ENCODE data around the gene CST11. TPM values are rescaled to one million over a fixed set of nuclear protein-coding genes. Genes with fewer than 3 reads are reported as not detected.

Gene CST11
- total RNA-seq, 1 donor: not detected

DNA sequence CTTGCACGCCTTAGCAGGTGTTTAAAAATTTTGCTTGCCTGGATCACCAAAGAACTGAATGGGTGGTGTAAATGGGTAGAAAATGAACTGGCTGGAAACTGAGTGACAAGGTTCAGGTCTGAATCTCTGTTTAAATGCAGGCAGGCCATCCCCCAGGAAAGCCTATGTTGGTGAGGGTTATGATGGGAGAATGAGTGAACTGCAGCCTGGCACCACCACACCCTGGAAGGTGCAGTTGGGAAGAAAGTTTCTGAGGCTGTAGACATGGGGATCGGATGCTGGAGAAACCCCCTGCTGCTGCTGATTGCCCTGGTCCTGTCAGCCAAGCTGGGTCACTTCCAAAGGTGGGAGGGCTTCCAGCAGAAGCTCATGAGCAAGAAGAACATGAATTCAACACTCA, 12.7 kb downstream of the CST11 start:
- Histone ChIP-seq H3K27me3 (ENCODE audit: insufficient read depth, low read length) (no peaks in the 10 kb centered on the region), H4K20me1 (ENCODE audit: insufficient read depth, low read length) (no peaks in the 10 kb centered on the region), H3K79me2 (ENCODE audit: insufficient read depth, low read length) (no peaks in the 10 kb centered on the region), H2AFZ (ENCODE audit: low read length) (no peak overlapping the region), H3K9me3 (ENCODE audit: low read depth, low read length) (no peaks in the 10 kb centered on the region), H3K4me3 (ENCODE audit: insufficient read depth, low read length) (no peak overlapping the region), H3K4me2 (ENCODE audit: insufficient read depth, low read length) (no peak overlapping the region), H3K4me1 (ENCODE audit: insufficient read depth, low read length) (peaks cover 2% of the 10 kb centered on the region), H3K36me3 (ENCODE audit: insufficient read depth, low read length) (no peaks in the 10 kb centered on the region), H3K27ac (ENCODE audit: low read depth, low read length) (no peak overlapping the region)
- DNase-seq (ENCODE audit: insufficient read length, low spot score, missing footprints): no peak
- TF ChIP-seq, protein P1, sequence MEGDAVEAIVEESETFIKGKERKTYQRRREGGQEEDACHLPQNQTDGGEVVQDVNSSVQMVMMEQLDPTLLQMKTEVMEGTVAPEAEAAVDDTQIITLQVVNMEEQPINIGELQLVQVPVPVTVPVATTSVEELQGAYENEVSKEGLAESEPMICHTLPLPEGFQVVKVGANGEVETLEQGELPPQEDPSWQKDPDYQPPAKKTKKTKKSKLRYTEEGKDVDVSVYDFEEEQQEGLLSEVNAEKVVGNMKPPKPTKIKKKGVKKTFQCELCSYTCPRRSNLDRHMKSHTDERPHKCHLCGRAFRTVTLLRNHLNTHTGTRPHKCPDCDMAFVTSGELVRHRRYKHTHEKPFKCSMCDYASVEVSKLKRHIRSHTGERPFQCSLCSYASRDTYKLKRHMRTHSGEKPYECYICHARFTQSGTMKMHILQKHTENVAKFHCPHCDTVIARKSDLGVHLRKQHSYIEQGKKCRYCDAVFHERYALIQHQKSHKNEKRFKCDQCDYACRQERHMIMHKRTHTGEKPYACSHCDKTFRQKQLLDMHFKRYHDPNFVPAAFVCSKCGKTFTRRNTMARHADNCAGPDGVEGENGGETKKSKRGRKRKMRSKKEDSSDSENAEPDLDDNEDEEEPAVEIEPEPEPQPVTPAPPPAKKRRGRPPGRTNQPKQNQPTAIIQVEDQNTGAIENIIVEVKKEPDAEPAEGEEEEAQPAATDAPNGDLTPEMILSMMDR (IDR thresholded peaks at IDR 0.05; ENCODE audit: extremely low read depth, low read depth, low read length): no peak

DNA sequence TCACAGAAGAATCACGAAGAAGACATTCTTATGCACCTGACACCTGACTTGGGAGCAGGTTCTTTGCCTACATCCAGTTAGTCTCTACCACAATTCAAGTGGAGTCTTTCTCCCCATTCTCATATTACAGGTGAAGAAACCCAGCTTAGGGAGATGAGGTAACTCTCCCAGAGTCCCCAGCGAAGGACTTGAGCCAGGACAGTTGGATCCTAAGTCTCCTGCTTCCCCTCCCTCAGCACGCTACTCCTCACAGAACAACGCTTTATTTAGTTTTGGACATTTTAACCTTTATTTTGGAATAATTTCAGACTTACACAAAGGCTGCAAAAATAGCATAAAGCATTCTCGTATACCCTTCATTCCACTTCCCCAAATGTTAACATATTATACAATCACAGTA, 14.0 kb downstream of the CST11 start:
- Histone ChIP-seq H3K4me3 (ENCODE audit: insufficient read depth, low read length) (no peak overlapping the region), H4K20me1 (ENCODE audit: insufficient read depth, low read length) (no peaks in the 10 kb centered on the region), H3K27me3 (ENCODE audit: insufficient read depth, low read length) (no peaks in the 10 kb centered on the region), H3K4me2 (ENCODE audit: insufficient read depth, low read length) (no peak overlapping the region), H3K4me1 (ENCODE audit: insufficient read depth, low read length) (peaks cover 2% of the 10 kb centered on the region), H3K79me2 (ENCODE audit: insufficient read depth, low read length) (no peaks in the 10 kb centered on the region), H3K27ac (ENCODE audit: low read depth, low read length) (no peak overlapping the region), H3K36me3 (ENCODE audit: insufficient read depth, low read length) (no peaks in the 10 kb centered on the region), H3K9me3 (ENCODE audit: low read depth, low read length) (no peaks in the 10 kb centered on the region), H2AFZ (ENCODE audit: low read length) (no peak overlapping the region)
- TF ChIP-seq, protein P1 (IDR thresholded peaks at IDR 0.05; ENCODE audit: extremely low read depth, low read depth, low read length): no peak
- no peak for DNase-seq (ENCODE audit: insufficient read length, low spot score, missing footprints)

DNA sequence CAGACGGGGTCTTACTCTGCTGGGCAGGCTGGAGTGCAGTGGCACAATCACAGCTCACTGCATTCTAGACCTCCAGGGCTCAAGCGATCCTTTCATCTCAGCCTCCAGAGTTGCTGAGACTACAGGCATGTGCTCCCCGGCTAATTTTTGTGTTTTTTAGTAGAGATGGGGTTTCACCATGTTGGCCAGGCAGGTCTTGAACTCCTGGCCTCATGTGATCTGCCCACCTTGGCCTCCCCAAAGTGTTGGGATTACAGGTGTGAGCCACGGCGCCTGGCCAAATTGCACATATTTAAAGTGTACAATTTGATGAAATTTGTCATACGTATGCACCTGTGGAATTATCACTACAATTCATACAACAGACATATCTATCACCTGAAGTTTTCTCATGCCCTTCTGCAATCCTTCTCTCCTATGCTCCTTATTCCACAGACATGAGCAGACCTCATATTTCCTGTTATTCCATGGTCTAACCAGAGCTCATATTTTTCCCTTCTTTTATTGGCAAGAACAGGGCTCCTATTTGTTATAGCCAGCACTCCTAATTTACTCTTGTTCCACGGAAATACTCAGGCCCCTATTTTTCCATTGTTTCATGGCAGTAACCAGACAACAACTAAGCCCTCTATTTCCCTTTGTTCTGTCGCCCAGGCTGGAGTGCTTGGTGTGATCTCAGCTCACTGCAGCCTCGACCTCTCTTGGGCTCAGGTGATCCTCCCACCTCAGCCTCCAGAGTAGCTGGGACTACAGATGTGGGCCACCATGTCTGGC, 15.4 kb downstream of the CST11 start:
- Histone ChIP-seq H3K4me2 (ENCODE audit: insufficient read depth, low read length) (no peak overlapping the region), H3K4me3 (ENCODE audit: insufficient read depth, low read length) (no peak overlapping the region), H3K9me3 (ENCODE audit: low read depth, low read length) (no peaks in the 10 kb centered on the region), H3K36me3 (ENCODE audit: insufficient read depth, low read length) (no peaks in the 10 kb centered on the region), H3K79me2 (ENCODE audit: insufficient read depth, low read length) (no peaks in the 10 kb centered on the region), H3K4me1 (ENCODE audit: insufficient read depth, low read length) (peaks cover 2% of the 10 kb centered on the region), H3K27me3 (ENCODE audit: insufficient read depth, low read length) (no peaks in the 10 kb centered on the region), H4K20me1 (ENCODE audit: insufficient read depth, low read length) (no peaks in the 10 kb centered on the region), H3K27ac (ENCODE audit: low read depth, low read length) (no peak overlapping the region), H2AFZ (ENCODE audit: low read length) (no peak overlapping the region)
- TF ChIP-seq, protein P1 (IDR thresholded peaks at IDR 0.05; ENCODE audit: extremely low read depth, low read depth, low read length): no peak
- no peak for DNase-seq (ENCODE audit: insufficient read length, low spot score, missing footprints)

DNA sequence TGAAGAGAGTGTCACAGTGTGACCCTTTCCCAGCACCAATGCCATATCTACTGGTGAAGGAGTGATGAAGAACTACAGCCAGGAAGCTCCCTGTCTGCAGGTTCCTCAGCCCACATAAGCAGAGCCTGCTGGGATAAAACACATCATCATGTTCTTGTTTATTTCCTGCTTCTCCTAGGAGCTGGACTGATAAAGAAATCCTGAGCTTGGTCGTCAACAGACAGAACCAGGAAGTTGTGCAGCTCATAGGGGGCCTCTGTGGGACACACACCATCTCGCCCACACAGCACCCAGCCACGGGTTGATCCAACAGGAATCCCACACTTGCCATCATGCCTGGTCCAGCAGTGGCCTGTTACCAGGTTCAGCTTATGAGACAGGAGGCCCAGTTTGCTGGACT, 16.0 kb downstream of the CST11 start:
- no peaks in the 10 kb centered on the region for H3K79me2 ChIP-seq (ENCODE audit: insufficient read depth, low read length)
- no peaks in the 10 kb centered on the region for H4K20me1 ChIP-seq (ENCODE audit: insufficient read depth, low read length)
- H3K27ac ChIP-seq (ENCODE audit: low read depth, low read length): no peak overlapping the region
- no peak overlapping the region for H2AFZ ChIP-seq (ENCODE audit: low read length)
- no peaks in the 10 kb centered on the region for H3K27me3 ChIP-seq (ENCODE audit: insufficient read depth, low read length)
- H3K36me3 ChIP-seq (ENCODE audit: insufficient read depth, low read length): no peaks in the 10 kb centered on the region
- DNase-seq (ENCODE audit: insufficient read length, low spot score, missing footprints): no peak
- H3K9me3 ChIP-seq (ENCODE audit: low read depth, low read length): no peaks in the 10 kb centered on the region
- TF ChIP-seq, protein P1 (IDR thresholded peaks at IDR 0.05; ENCODE audit: extremely low read depth, low read depth, low read length): no peak
- H3K4me3 ChIP-seq (ENCODE audit: insufficient read depth, low read length): no peak overlapping the region
- peaks cover 2% of the 10 kb centered on the region for H3K4me1 ChIP-seq (ENCODE audit: insufficient read depth, low read length)
- H3K4me2 ChIP-seq (ENCODE audit: insufficient read depth, low read length): no peak overlapping the region
